H9 (cell line): ENCODE measurements around the gene PDCD1. TPM values are rescaled to one million over a fixed set of nuclear protein-coding genes. Genes with fewer than 3 reads are reported as not detected.
"Not testable (repeated sequence)": the region's sequence is repeated elsewhere in the genome, so short reads cannot be mapped to it uniquely, and the experiment has no call there.

Source experiments
- DNase-seq: peaks from one replicate; pipeline ENCODE4 v3.0.0-alpha.2; 2017
- H2AFZ ChIP-seq: one replicate; pipeline ENCODE4 v1.6.1; 2013; ENCODE audit warnings: mild to moderate bottlenecking, low read length, control low read depth, moderate library complexity
- H2AK5ac ChIP-seq: 2 replicates; pipeline ENCODE4 v1.6.1; 2013; ENCODE audit warnings: low read length, control low read depth, mixed read lengths; ENCODE audit not compliant: insufficient read length
- H2BK120ac ChIP-seq: one replicate; pipeline ENCODE4 v1.6.1; 2013; ENCODE audit warnings: low read depth, mild to moderate bottlenecking, low read length, control low read depth, inconsistent platforms; ENCODE audit not compliant: poor library complexity, severe bottlenecking
- H2BK12ac ChIP-seq: 2 replicates; pipeline ENCODE4 v1.6.1; 2013; ENCODE audit warnings: low read length, control low read depth, mixed read lengths, low read depth; ENCODE audit not compliant: insufficient read length
- H2BK15ac ChIP-seq: 2 replicates; pipeline ENCODE4 v1.6.1; 2013; ENCODE audit warnings: low read depth, low read length, control low read depth
- H2BK20ac ChIP-seq: one replicate; pipeline ENCODE4 v1.6.1; 2013; ENCODE audit warnings: low read depth, mild to moderate bottlenecking, low read length, control low read depth, inconsistent platforms; ENCODE audit not compliant: poor library complexity, severe bottlenecking
- H2BK5ac ChIP-seq: 2 replicates; pipeline ENCODE4 v1.6.1; 2013; ENCODE audit warnings: low read length, control low read depth, mixed read lengths; ENCODE audit not compliant: insufficient read length
- H3K14ac ChIP-seq: 2 replicates; pipeline ENCODE4 v1.6.1; 2013; ENCODE audit warnings: low read length, control low read depth; ENCODE audit not compliant: insufficient read depth
- H3K18ac ChIP-seq: 2 replicates; pipeline ENCODE4 v1.6.1; 2013; ENCODE audit warnings: low read depth, mild to moderate bottlenecking, mixed read lengths, low read length, control low read depth; ENCODE audit not compliant: insufficient read length
- H3K23ac ChIP-seq: 2 replicates; pipeline ENCODE4 v1.6.1; 2013; ENCODE audit warnings: low read length, control low read depth, mixed read lengths, low read depth; ENCODE audit not compliant: insufficient read length
- H3K23me2 ChIP-seq: 2 replicates; pipeline ENCODE4 v1.6.1; 2013; ENCODE audit warnings: low read depth, mild to moderate bottlenecking, mixed read lengths, low read length, control low read depth; ENCODE audit not compliant: insufficient read length, poor library complexity, severe bottlenecking
- H3K27ac ChIP-seq: 2 replicates; pipeline ENCODE4 v1.5.1; 2013; ENCODE audit warnings: low read length, control low read depth, mixed read lengths, low read depth; ENCODE audit not compliant: insufficient read length
- H3K27me3 ChIP-seq: 2 replicates; pipeline ENCODE4 v1.6.1; 2013; ENCODE audit warnings: low read length, control low read depth, inconsistent platforms; ENCODE audit not compliant: insufficient read depth
- H3K4ac ChIP-seq: 2 replicates; pipeline ENCODE4 v1.6.1; 2013; ENCODE audit warnings: low read depth, mild to moderate bottlenecking, control low read depth, inconsistent platforms, low read length, moderate library complexity
- H3K4me1 ChIP-seq: 2 replicates; pipeline ENCODE4 v1.6.1; 2013; ENCODE audit warnings: low read length, control low read depth, inconsistent platforms; ENCODE audit not compliant: insufficient read depth
- H3K4me2 ChIP-seq: 2 replicates; pipeline ENCODE4 v1.6.1; 2013; ENCODE audit warnings: low read length, control low read depth, mixed read lengths; ENCODE audit not compliant: insufficient read length, insufficient read depth
- H3K56ac ChIP-seq: 2 replicates; pipeline ENCODE4 v1.6.1; 2013; ENCODE audit warnings: low read depth, mild to moderate bottlenecking, mixed read lengths, low read length, control low read depth; ENCODE audit not compliant: insufficient read length
- H3K79me1 ChIP-seq: 2 replicates; pipeline ENCODE4 v1.6.1; 2013; ENCODE audit warnings: low read depth, mild to moderate bottlenecking, moderate library complexity, low read length, control low read depth, inconsistent platforms; ENCODE audit not compliant: insufficient read depth, poor library complexity, severe bottlenecking
- H3K79me2 ChIP-seq: 2 replicates; pipeline ENCODE4 v1.6.1; 2013; ENCODE audit warnings: low read length, control low read depth, inconsistent platforms; ENCODE audit not compliant: insufficient read depth
- H3K9ac ChIP-seq: 2 replicates; pipeline ENCODE4 v1.6.1; 2013; ENCODE audit warnings: low read length, control low read depth, mixed read lengths; ENCODE audit not compliant: insufficient read length; ENCODE audit errors: extremely low read depth
- H3K9me3 ChIP-seq: one replicate; pipeline ENCODE4 v1.6.1; 2013; ENCODE audit warnings: low read depth, low read length, inconsistent platforms; ENCODE audit not compliant: control insufficient read depth
- H3T11ph ChIP-seq: one replicate; pipeline ENCODE4 v1.6.1; 2013; ENCODE audit warnings: mild to moderate bottlenecking, low read length, control low read depth, inconsistent platforms
- H4K20me1 ChIP-seq: one replicate; pipeline ENCODE4 v1.6.1; 2013; ENCODE audit not compliant: control insufficient read depth, insufficient read length, insufficient read depth
- H4K5ac ChIP-seq: 2 replicates; pipeline ENCODE4 v1.6.1; 2013; ENCODE audit warnings: low read depth, mild to moderate bottlenecking, mixed read lengths, low read length, control low read depth; ENCODE audit not compliant: insufficient read length
- H4K8ac ChIP-seq: replicated peaks from 2 replicates; pipeline ENCODE4 v1.6.1; 2013; ENCODE audit warnings: low read length, control low read depth, mixed read lengths, low read depth; ENCODE audit not compliant: insufficient read length
- H4K91ac ChIP-seq: 2 replicates; pipeline ENCODE4 v1.6.1; 2013; ENCODE audit warnings: low read depth, mild to moderate bottlenecking, moderate library complexity, mixed read lengths, low read length, control low read depth; ENCODE audit not compliant: insufficient read length
- H3K27ac Mint-ChIP-seq, 3 experiments: 2 replicates in 2 of 3; 3 replicates in 1 of 3; pipeline ENCODE4 v1.8.0; 2020 to 2021; ENCODE audit warnings: mixed read lengths in 3 of 3, mild to moderate bottlenecking in 1 of 3, moderate library complexity in 1 of 3
- H3K27me3 Mint-ChIP-seq: 2 replicates; pipeline ENCODE4 v1.8.0; 2021; ENCODE audit warnings: low read depth, mild to moderate bottlenecking, moderate library complexity, mixed read lengths
- H3K36me3 Mint-ChIP-seq, 3 experiments: 2 replicates in 2 of 3; 3 replicates in 1 of 3; pipeline ENCODE4 v1.8.0; 2020 to 2021; ENCODE audit warnings: low read depth in 3 of 3, mixed read lengths in 3 of 3; ENCODE audit not compliant: insufficient read depth in 1 of 3
- H3K4me1 Mint-ChIP-seq, 2 experiments: 2 replicates each; pipeline ENCODE4 v1.8.0; 2020; ENCODE audit warnings: mixed read lengths in 2 of 2
- H3K4me3 Mint-ChIP-seq, 2 experiments: 2 replicates in 1 of 2; 3 replicates in 1 of 2; pipeline ENCODE4 v1.8.0; 2020 to 2021; ENCODE audit warnings: mild to moderate bottlenecking in 2 of 2, mixed read lengths in 2 of 2, moderate library complexity in 1 of 2
- H3K9me3 Mint-ChIP-seq, 2 experiments: 2 replicates in 1 of 2; 3 replicates in 1 of 2; pipeline ENCODE4 v1.8.0; 2020; ENCODE audit warnings: mild to moderate bottlenecking in 2 of 2, mixed read lengths in 2 of 2, moderate library complexity in 1 of 2
- WGBS: extraction: QIAGEN DNeasy Blood & Tissue Kit; methylation state at CpG from one replicate; pipeline ENCODE4 v1.1.7; 2013; ENCODE audit warnings: missing lambda C conversion rate, low lambda C conversion rate, mixed read lengths; ENCODE audit not compliant: insufficient read length; ENCODE audit errors: extremely low coverage; 5-methylcytosine and 5-hydroxymethylcytosine counted together
- total RNA-seq: library from RNA; stranded (reverse); gene quantifications from 2 replicates; pipeline ENCODE4 v1.2.1, GENCODE V29; 2021
- TF ChIP-seq, protein P1 (sequence below): fragments of 200-600 bp; sonication (generic); conservative IDR thresholded peaks from 3 replicates; pipeline ENCODE4 v1.8.0; 2021; ENCODE audit warnings: antibody characterized with exemption, mild to moderate bottlenecking

Gene PDCD1
- total RNA-seq, 1 experiment from 2014 or later = 1.6 TPM

DNA sequence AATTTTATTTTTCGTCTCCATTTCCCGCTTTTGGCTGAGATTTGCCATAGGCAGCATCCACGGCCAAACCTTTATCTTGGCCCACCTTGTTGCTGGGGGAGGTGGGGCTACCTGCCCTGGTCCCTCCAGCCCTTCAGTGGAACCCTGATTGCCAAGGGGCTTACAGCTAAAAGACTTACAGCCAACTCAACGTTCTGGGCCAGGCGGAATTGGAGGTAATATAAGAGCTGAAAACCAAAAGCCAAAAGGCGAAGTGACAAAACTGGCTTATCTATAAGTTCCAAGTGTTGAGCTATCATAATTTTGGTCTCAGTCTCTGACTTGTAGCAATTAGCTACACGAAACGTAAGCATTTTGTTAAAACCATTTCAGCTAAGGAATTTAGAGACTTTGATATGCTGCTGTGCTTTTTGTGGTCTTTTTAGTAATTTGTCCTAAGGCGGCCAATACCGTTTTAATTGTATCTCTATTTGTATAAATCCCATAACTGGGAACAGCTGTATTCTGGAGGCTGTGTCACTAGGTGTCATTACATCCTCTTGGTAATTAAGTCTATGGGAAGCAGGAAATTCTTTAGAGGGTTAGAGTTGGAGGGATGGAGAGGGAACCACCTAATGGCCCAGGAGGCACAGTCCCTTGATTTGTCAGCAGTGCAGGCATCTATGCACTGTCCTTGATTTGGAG is 24.0 kb downstream of the PDCD1 start:
- no peak overlapping the region for H3K27ac ChIP-seq
- no peak overlapping the region for H2AK5ac ChIP-seq
- no peak overlapping the region for H3K18ac ChIP-seq
- H2BK120ac ChIP-seq = no peak overlapping the region
- no peaks in the 10 kb centered on the region for H3K4me1 ChIP-seq
- H4K91ac ChIP-seq = no peak overlapping the region
- Mint-ChIP-seq H3K27me3 (peaks cover 12% of the 10 kb centered on the region), H3K36me3 (no peaks in the 10 kb centered on the region; a peak in 1 of 7 replicates), H3K9me3 (peaks cover 0 to 8% of the 10 kb centered on the region in 2 experiments; a peak in 4 of 5 replicates), H3K4me1 (peaks cover 14 to 16% of the 10 kb centered on the region in 2 experiments), H3K4me3 (no peak overlapping the region), H3K27ac (no peak overlapping the region)
- no peaks in the 10 kb centered on the region for H4K20me1 ChIP-seq
- WGBS = no CpG with 5 or more reads among the region's 10 CpGs
- no peaks in the 10 kb centered on the region for H3K23me2 ChIP-seq
- no peak overlapping the region for H3K9ac ChIP-seq
- H4K8ac ChIP-seq = no peak overlapping the region
- TF ChIP-seq, protein P1, sequence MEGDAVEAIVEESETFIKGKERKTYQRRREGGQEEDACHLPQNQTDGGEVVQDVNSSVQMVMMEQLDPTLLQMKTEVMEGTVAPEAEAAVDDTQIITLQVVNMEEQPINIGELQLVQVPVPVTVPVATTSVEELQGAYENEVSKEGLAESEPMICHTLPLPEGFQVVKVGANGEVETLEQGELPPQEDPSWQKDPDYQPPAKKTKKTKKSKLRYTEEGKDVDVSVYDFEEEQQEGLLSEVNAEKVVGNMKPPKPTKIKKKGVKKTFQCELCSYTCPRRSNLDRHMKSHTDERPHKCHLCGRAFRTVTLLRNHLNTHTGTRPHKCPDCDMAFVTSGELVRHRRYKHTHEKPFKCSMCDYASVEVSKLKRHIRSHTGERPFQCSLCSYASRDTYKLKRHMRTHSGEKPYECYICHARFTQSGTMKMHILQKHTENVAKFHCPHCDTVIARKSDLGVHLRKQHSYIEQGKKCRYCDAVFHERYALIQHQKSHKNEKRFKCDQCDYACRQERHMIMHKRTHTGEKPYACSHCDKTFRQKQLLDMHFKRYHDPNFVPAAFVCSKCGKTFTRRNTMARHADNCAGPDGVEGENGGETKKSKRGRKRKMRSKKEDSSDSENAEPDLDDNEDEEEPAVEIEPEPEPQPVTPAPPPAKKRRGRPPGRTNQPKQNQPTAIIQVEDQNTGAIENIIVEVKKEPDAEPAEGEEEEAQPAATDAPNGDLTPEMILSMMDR = no peak
- H3K4ac ChIP-seq = no peak overlapping the region
- H3K79me1 ChIP-seq = no peaks in the 10 kb centered on the region
- H3K27me3 ChIP-seq = no peaks in the 10 kb centered on the region
- no peak overlapping the region for H3K4me2 ChIP-seq
- no peak overlapping the region for H2BK15ac ChIP-seq
- no peaks in the 10 kb centered on the region for H3K9me3 ChIP-seq
- no peak overlapping the region for H2BK12ac ChIP-seq
- H2BK20ac ChIP-seq = no peak overlapping the region
- no peak overlapping the region for H2AFZ ChIP-seq
- no peak overlapping the region for H3K14ac ChIP-seq
- H4K5ac ChIP-seq = no peak overlapping the region
- no peak overlapping the region for H3T11ph ChIP-seq
- H3K79me2 ChIP-seq = no peaks in the 10 kb centered on the region
- H2BK5ac ChIP-seq = no peak overlapping the region
- no peak overlapping the region for H3K23ac ChIP-seq
- DNase-seq = no peak
- H3K56ac ChIP-seq = no peak overlapping the region

DNA sequence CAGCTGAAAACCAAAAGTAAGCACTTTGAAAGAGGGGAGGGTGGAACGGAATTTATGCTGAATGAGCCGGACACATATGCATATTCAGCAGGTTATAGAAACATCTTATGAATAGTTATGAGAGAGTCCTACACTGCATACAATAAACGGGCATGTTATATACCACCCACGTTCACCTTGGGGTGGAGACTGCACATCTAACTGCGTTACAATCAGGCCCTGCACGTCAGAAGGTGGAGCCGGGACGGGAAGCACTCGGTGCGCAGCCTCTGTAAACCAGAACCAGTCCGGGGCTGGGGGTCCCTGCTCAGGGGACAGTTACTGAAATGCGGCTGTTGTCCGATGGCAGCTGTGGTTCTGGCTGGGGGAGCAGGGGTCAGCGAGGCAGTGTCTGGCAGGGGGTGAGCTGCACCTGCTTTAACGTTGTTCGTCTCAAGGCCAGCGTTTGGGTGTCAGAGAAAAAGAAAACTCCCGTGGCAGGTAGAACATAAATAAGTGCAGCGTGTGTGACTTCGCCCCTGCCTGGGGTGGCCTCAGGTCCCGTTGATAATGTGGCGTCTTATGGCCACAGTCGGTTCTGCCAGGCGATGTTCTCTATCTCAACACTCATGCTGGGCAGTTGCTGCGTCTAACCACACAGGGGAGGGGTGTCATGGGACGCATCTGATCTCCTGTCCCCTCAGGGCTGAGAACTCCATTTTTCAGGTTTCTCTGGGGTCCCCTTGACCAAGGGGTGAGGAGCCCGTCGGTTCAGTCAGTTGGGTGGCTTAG is 24.8 kb downstream of the PDCD1 start:
- H2AK5ac ChIP-seq, H3K79me1 ChIP-seq, H3K79me2 ChIP-seq, H3K27ac Mint-ChIP-seq, H3K27me3 ChIP-seq, H3K23ac ChIP-seq, H2BK5ac ChIP-seq, H4K91ac ChIP-seq, H3K9me3 ChIP-seq, H2BK15ac ChIP-seq, H2BK120ac ChIP-seq, H3K4me1 ChIP-seq, H3K9me3 Mint-ChIP-seq, H2BK12ac ChIP-seq, H3K27me3 Mint-ChIP-seq, DNase-seq, H3K36me3 Mint-ChIP-seq, H3K56ac ChIP-seq, H3K4ac ChIP-seq, H4K5ac ChIP-seq, H3K9ac ChIP-seq, H3K23me2 ChIP-seq, H2AFZ ChIP-seq, H3K27ac ChIP-seq, H3K4me2 ChIP-seq, H3T11ph ChIP-seq, H4K8ac ChIP-seq, H3K14ac ChIP-seq, H3K4me3 Mint-ChIP-seq, H2BK20ac ChIP-seq, H4K20me1 ChIP-seq, H3K18ac ChIP-seq: not testable (repeated sequence)
- no CpG with 5 or more reads among the region's 28 CpGs for WGBS
- peaks cover 14 to 16% of the 10 kb centered on the region in 2 experiments for H3K4me1 Mint-ChIP-seq
